Neutrophil (primary cell): ENCODE measurements around the gene GSK3A.

Experiments used
- H3K27ac ChIP-seq: fragments of 200-600 bp; sonication (generic); 2 replicates; pipeline ENCODE4 v1.5.1; 2016; ENCODE audit warnings: mild to moderate bottlenecking, moderate library complexity
- H3K27me3 ChIP-seq: fragments of 200-600 bp; sonication (generic); 2 replicates; pipeline ENCODE4 v1.6.0; 2016; ENCODE audit warnings: mild to moderate bottlenecking
- H3K36me3 ChIP-seq: fragments of 200-600 bp; sonication (generic); 2 replicates; pipeline ENCODE4 v1.5.1; 2017
- H3K4me1 ChIP-seq, 2 experiments: fragments of 200-600 bp in 1 of 2; sonication (generic) in 1 of 2; 1 replicate in 1 of 2; 2 replicates in 1 of 2; pipeline versions ENCODE4 v1.5.1 to v1.6.1; 2013 to 2016; ENCODE audit warnings: low read depth in 1 of 2, low read length in 1 of 2, mild to moderate bottlenecking in 1 of 2, moderate library complexity in 1 of 2; ENCODE audit not compliant: control insufficient read depth in 1 of 2, insufficient read depth in 1 of 2
- H3K4me3 ChIP-seq, 2 experiments: fragments of 200-600 bp in 1 of 2; sonication (generic) in 1 of 2; 1 replicate in 1 of 2; 2 replicates in 1 of 2; pipeline ENCODE4 v1.5.1; 2013 to 2016; ENCODE audit warnings: low read depth in 1 of 2, low read length in 1 of 2, mild to moderate bottlenecking in 1 of 2, moderate library complexity in 1 of 2
- H3K9me3 ChIP-seq: fragments of 200-600 bp; sonication (generic); 2 replicates; pipeline ENCODE4 v1.5.1; 2016
- TF ChIP-seq, protein P1 (sequence below): fragments of 200-600 bp; sonication (generic); IDR thresholded peaks from 2 replicates; pipeline ENCODE4 v1.5.1; 2016; ENCODE audit warnings: antibody characterized with exemption

The GSK3A gene

DNA sequence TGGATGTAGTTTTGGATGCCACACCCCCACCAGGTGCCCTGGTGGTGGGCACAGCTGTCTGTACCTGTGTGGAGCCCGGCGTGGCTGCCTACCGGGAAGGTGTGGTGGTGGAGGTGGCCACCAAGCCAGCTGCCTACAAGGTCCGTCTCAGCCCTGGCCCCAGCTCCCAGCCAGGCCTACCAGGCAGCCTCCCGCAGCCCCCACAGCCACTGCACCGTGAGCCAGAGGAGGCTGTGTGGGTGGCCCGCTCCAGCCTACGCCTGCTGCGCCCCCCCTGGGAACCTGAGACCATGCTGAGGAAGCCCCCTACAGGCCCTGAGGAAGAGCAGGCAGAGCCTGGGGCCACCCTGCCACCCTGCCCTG is 30.1 kb upstream of the GSK3A start:
- Histone ChIP-seq H3K4me3 (no peak overlapping the region), H3K4me1 (peaks cover 29 to 43% of the 10 kb centered on the region in 2 experiments), H3K36me3 (peaks cover 51% of the 10 kb centered on the region), H3K27ac (peak overlapping the region; percentile 7), H3K9me3 (no peaks in the 10 kb centered on the region), H3K27me3 (no peaks in the 10 kb centered on the region)
- TF ChIP-seq, protein P1, sequence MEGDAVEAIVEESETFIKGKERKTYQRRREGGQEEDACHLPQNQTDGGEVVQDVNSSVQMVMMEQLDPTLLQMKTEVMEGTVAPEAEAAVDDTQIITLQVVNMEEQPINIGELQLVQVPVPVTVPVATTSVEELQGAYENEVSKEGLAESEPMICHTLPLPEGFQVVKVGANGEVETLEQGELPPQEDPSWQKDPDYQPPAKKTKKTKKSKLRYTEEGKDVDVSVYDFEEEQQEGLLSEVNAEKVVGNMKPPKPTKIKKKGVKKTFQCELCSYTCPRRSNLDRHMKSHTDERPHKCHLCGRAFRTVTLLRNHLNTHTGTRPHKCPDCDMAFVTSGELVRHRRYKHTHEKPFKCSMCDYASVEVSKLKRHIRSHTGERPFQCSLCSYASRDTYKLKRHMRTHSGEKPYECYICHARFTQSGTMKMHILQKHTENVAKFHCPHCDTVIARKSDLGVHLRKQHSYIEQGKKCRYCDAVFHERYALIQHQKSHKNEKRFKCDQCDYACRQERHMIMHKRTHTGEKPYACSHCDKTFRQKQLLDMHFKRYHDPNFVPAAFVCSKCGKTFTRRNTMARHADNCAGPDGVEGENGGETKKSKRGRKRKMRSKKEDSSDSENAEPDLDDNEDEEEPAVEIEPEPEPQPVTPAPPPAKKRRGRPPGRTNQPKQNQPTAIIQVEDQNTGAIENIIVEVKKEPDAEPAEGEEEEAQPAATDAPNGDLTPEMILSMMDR: no peak

DNA sequence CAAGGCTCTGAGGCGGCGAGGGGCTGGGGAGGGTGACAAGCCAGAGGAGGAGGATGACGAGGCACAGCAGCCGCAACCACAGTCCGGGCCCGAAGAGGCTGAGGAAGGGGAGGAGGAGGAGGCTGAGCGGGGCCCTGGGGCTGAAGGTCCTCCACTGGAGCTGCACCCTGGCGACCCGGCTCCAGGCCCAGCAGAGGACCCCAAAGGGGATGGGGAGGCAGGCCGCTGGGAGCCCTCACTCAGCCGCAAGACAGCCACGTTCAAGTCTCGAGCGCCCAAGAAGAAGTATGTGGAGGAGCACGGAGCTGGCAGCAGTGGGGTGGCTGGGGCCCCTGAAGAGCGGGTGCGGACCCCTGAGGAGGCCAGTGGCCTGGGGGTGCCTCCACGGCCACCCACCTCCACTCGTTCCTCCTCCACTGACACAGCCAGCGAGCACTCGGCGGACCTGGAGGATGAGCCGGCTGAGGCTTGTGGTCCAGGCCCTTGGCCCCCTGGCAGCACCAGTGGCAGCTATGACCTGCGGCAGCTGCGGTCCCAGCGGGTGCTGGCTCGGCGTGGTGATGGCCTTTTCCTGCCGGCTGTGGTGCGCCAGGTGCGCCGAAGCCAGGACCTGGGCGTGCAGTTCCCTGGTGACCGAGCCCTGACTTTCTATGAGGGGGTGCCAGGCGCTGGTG is 29.6 kb upstream of the GSK3A start:
- Histone ChIP-seq H3K4me1 (peaks cover 32 to 47% of the 10 kb centered on the region in 2 experiments), H3K27ac (peak overlapping the region; percentile 99), H3K4me3 (no peak overlapping the region), H3K36me3 (peaks cover 50% of the 10 kb centered on the region), H3K9me3 (no peaks in the 10 kb centered on the region), H3K27me3 (no peaks in the 10 kb centered on the region)
- TF ChIP-seq, protein P1: no peak

DNA sequence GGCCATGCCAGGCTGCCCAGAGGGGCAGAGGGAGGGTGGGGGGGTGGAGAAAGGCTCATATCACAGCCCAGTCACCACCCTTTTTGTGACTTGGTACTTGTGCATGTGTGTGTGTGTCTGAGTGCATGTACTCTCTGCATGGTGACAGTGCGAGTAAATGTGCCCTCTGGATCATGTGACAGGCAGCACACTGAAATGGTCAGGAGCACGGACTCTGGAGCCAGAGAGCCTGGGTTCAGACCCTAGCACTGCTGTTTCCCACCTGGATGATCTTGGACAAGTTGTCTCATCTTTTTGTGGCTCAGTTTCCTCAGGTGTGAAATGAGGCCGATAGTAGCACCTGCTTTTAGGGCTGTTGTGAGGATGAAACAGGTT is 28.6 kb upstream of the GSK3A start:
- H3K4me1 ChIP-seq: peaks cover 32 to 41% of the 10 kb centered on the region in 2 experiments
- no peaks in the 10 kb centered on the region for H3K27me3 ChIP-seq
- peaks cover 40% of the 10 kb centered on the region for H3K36me3 ChIP-seq
- TF ChIP-seq, protein P1: no peak
- H3K27ac ChIP-seq: peak overlapping the region; percentile 99
- peak overlapping the region; percentile 72 to 83 for H3K4me3 ChIP-seq
- no peaks in the 10 kb centered on the region for H3K9me3 ChIP-seq

DNA sequence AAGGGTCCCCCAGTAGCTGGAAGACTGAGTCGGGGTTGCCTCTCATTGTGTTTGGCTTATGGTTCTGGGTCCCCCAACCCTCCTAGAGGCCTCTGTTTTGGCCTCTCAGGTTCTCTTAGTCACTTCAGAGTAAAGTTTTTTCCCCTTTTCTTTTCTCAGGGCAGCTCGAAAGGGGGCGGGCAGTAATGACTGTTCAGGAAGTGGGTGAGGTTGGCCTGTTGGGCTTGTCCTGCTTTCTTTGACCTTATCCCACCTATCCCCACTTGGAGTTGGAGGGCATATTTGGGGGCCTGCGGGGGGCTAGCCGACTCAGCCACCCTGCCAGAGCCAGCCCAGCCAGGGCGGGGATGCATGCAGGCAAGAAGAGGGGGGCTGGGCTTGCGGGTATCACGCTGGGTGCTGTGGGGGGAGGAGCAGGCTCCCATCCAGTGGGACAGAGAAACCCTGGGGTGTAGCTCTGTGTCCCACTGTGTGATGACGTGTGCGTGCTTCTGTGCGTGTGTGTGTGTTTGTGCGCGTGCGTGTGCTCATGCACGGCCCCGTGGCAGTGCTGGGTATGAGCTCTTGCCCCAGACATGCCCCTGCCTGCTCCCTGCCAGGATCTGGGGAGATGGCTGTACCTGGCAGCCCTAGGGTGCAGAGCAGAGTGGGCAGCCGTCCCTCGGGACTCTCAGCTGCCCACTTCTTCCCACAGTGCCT is 28.1 kb upstream of the GSK3A start:
- Histone ChIP-seq H3K36me3 (peaks cover 39% of the 10 kb centered on the region), H3K9me3 (no peaks in the 10 kb centered on the region), H3K4me3 (peak overlapping the region; percentile 72 to 83), H3K4me1 (peaks cover 32 to 39% of the 10 kb centered on the region in 2 experiments), H3K27me3 (no peaks in the 10 kb centered on the region), H3K27ac (peak overlapping the region; percentile 99)
- TF ChIP-seq, protein P1: peak; percentile 29

DNA sequence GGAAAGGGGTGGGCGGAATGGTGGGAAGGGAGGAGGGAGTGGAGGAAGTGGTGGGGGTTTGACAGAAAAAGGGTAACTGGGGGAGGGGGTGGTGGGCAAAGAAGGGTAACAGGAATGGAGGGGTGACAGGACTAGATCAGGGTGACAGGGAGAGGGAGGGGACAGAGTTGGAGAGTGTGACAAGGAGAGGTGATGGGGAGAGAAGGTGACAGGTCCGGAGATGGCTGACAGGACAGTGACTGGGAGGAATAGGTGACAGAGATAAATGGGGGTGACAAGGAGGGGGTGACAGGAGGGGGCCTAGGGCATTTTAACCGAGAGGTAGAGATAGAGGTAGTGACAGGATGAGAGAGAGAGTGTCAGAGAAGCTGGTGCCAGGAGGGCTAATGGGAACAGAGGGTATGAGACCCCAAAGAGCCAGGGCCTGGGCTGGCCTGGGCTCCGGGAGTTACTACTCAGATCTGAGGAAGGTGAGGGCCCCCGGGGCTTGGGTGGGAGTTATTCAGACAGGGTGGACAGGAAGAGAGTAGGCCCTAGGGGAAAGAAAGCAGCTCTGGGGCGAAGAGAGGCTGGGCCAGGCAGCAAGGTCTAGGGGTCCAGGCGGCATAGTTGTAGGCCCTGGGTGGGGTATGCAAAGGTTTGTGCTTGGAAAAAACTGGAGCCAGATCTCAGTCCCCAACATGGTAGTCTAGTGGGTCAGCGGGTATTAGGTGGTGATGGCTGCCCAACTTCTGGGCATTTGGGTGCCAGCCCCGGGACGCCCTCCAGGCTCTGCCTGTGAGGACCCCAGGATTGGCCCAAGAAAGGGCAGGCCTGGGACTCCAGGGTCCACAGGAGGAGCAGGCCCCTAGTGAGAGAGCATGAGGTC is 27.3 kb upstream of the GSK3A start:
- peak overlapping the region; percentile 99 for H3K27ac ChIP-seq
- TF ChIP-seq, protein P1: no peak
- H3K4me3 ChIP-seq: peak overlapping the region; percentile 72 to 83
- peaks cover 33% of the 10 kb centered on the region for H3K36me3 ChIP-seq
- no peaks in the 10 kb centered on the region for H3K27me3 ChIP-seq
- H3K9me3 ChIP-seq: no peaks in the 10 kb centered on the region
- H3K4me1 ChIP-seq: peaks cover 32 to 39% of the 10 kb centered on the region in 2 experiments
